ENCODE results near the gene PPP1R11. TPM values are rescaled to one million over a fixed set of nuclear protein-coding genes. Genes with fewer than 3 reads are reported as not detected.
A peak's percentile ranks its signal among the peaks of the same experiment; 100 is the strongest.

Gene PPP1R11
- total and polyA plus RNA-seq, 9 of the 15 experiments (the other 6 are each of a cell fraction or from before 2014, with no cell fraction given), result 17.8 to 94.8 (median 44.6) TPM

DNA sequence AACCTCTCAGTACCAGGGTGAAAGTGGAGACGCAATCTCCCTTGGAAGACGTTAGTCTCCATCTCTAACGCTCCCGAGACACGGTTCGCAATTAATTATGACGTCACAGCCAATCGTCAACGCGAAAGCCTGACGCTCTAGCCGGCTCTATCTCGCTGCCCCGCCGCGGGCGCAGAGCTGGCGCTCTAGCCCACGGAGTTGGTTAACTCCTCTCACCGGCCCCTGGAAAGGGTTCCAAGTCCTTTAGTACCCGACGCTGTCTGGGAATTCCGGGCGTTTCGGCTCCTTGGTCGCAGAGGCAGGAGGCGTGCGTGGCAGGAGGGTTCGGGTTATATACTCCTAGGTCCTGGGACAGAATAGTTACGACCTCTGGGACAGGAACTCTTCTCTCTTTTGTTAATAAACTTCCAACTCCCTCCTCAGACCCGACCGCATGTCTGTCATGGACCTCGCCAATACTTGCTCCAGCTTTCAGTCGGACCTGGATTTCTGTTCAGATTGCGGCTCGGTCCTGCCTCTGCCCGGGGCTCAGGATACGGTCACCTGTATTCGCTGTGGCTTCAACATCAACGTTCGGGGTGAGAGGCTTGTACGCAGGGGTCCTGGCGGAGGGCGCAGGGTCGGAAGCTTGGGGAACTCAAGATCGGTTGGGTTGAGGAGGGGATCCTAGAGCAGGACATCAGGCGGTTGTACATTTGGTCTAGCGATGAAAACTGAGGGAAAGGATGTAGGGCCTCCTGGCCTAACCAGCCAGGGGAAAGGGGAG is 5.7 kb upstream of the PPP1R11 start, which contains the start of gene POLR1H (continued):
- TF ChIP-seq ZNF766 (CRISPR knock-in tag; conservative IDR thresholded peaks at IDR 0.05), result peak; percentile 62; the same call in 1 of the 2 replicates
- TF ChIP-seq, protein P1, sequence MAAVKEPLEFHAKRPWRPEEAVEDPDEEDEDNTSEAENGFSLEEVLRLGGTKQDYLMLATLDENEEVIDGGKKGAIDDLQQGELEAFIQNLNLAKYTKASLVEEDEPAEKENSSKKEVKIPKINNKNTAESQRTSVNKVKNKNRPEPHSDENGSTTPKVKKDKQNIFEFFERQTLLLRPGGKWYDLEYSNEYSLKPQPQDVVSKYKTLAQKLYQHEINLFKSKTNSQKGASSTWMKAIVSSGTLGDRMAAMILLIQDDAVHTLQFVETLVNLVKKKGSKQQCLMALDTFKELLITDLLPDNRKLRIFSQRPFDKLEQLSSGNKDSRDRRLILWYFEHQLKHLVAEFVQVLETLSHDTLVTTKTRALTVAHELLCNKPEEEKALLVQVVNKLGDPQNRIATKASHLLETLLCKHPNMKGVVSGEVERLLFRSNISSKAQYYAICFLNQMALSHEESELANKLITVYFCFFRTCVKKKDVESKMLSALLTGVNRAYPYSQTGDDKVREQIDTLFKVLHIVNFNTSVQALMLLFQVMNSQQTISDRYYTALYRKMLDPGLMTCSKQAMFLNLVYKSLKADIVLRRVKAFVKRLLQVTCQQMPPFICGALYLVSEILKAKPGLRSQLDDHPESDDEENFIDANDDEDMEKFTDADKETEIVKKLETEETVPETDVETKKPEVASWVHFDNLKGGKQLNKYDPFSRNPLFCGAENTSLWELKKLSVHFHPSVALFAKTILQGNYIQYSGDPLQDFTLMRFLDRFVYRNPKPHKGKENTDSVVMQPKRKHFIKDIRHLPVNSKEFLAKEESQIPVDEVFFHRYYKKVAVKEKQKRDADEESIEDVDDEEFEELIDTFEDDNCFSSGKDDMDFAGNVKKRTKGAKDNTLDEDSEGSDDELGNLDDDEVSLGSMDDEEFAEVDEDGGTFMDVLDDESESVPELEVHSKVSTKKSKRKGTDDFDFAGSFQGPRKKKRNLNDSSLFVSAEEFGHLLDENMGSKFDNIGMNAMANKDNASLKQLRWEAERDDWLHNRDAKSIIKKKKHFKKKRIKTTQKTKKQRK (IDR thresholded peaks at IDR 0.05; ENCODE audit: borderline replicate concordance, low read depth, low read length), result no peak
- TF ChIP-seq SUPT5H (IDR thresholded peaks at IDR 0.05), result peak; percentile 92
- TF ChIP-seq CREM (IDR thresholded peaks at IDR 0.05; ENCODE audit: low read depth), result peak; percentile 99
- TF ChIP-seq FOXJ3 (CRISPR knock-in tag; IDR thresholded peaks at IDR 0.05), result no peak
- no peak for TF ChIP-seq ZNF707 (CRISPR knock-in tag; conservative IDR thresholded peaks at IDR 0.05)
- no peak for TF ChIP-seq CBFA2T3 (IDR thresholded peaks at IDR 0.05)
- TF ChIP-seq NCOA6 (IDR thresholded peaks at IDR 0.05), result no peak
- TF ChIP-seq ETS2 (tag; IDR thresholded peaks at IDR 0.05; ENCODE audit: borderline replicate concordance, poor library complexity, severe bottlenecking), result no peak
- TF ChIP-seq CXXC5 (CRISPR knock-in tag; IDR thresholded peaks at IDR 0.05), result peak; percentile 96
- no peak for TF ChIP-seq ZNF311 (CRISPR knock-in tag; IDR thresholded peaks at IDR 0.05)
- TF ChIP-seq, protein P2, sequence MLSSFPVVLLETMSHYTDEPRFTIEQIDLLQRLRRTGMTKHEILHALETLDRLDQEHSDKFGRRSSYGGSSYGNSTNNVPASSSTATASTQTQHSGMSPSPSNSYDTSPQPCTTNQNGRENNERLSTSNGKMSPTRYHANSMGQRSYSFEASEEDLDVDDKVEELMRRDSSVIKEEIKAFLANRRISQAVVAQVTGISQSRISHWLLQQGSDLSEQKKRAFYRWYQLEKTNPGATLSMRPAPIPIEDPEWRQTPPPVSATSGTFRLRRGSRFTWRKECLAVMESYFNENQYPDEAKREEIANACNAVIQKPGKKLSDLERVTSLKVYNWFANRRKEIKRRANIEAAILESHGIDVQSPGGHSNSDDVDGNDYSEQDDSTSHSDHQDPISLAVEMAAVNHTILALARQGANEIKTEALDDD (IDR thresholded peaks at IDR 0.05), result peak; percentile 73; the same call in 1 of the 2 replicates
- no peak; a peak in 1 of 4 replicates for TF ChIP-seq SIX5 (IDR thresholded peaks at IDR 0.05; ENCODE audit: borderline replicate concordance in 1 of 2, insufficient read depth in 1 of 2, low read depth in 1 of 2, low read length in 2 of 2)
- TF ChIP-seq MAZ (CRISPR knock-in tag; conservative IDR thresholded peaks at IDR 0.05 in 1 of 2, IDR thresholded peaks at IDR 0.05 in 1 of 2), result peak; percentile 53 to 58; a peak in 2 of 4 replicates
- TF ChIP-seq PML (IDR thresholded peaks at IDR 0.05; ENCODE audit: low read length), result peak; percentile 94
- TF ChIP-seq ZFP30 (CRISPR knock-in tag; IDR thresholded peaks at IDR 0.05; ENCODE audit: borderline replicate concordance), result no peak
- peak; percentile 87 for TF ChIP-seq HCFC1 (IDR thresholded peaks at IDR 0.05; ENCODE audit: low read depth, low read length)
- TF ChIP-seq RBBP5 (IDR thresholded peaks at IDR 0.05; ENCODE audit: borderline replicate concordance, insufficient read depth, low read length, poor library complexity, severe bottlenecking), result peak; percentile 93
- TF ChIP-seq PHF20 (IDR thresholded peaks at IDR 0.05; ENCODE audit: partially characterized antibody), result peak; percentile 98
- 0 out of 2 replicates have a peak, but pooled peaks have one; percentile 6 for TF ChIP-seq NR4A1 (CRISPR knock-in tag; IDR thresholded peaks at IDR 0.05)
- no peak for TF ChIP-seq NR4A1 (tag; IDR thresholded peaks at IDR 0.05)
- peak; percentile 58 for TF ChIP-seq NFIC (IDR thresholded peaks at IDR 0.05)
- TF ChIP-seq CSDE1 (IDR thresholded peaks at IDR 0.05), result peak in 1 of 2 experiments; percentile 89; a peak in 2 of 4 replicates
- TF ChIP-seq SIN3A (IDR thresholded peaks at IDR 0.05; ENCODE audit: borderline replicate concordance in 2 of 2, control insufficient read depth in 1 of 2, low read depth in 2 of 2, low read length in 2 of 2), result peak; percentile 87 to 90; a peak in 3 of 4 replicates
- TF ChIP-seq NFYB (IDR thresholded peaks at IDR 0.05; ENCODE audit: extremely low read depth, insufficient read length), result peak; percentile 40
